Activated T-cell treated with anti-CD3 and anti-CD28 coated beads for 24 hours (primary cell): ENCODE results near the gene HECTD1.
"Not testable (repeated sequence)": the region's sequence is repeated elsewhere in the genome, so short reads cannot be mapped to it uniquely, and the experiment has no call there.

Experiments used
- DNase-seq: peaks from one replicate; pipeline ENCODE4 v3.0.0-alpha.2; 2020; ENCODE audit warnings: low read depth

HECTD1 gene

DNA sequence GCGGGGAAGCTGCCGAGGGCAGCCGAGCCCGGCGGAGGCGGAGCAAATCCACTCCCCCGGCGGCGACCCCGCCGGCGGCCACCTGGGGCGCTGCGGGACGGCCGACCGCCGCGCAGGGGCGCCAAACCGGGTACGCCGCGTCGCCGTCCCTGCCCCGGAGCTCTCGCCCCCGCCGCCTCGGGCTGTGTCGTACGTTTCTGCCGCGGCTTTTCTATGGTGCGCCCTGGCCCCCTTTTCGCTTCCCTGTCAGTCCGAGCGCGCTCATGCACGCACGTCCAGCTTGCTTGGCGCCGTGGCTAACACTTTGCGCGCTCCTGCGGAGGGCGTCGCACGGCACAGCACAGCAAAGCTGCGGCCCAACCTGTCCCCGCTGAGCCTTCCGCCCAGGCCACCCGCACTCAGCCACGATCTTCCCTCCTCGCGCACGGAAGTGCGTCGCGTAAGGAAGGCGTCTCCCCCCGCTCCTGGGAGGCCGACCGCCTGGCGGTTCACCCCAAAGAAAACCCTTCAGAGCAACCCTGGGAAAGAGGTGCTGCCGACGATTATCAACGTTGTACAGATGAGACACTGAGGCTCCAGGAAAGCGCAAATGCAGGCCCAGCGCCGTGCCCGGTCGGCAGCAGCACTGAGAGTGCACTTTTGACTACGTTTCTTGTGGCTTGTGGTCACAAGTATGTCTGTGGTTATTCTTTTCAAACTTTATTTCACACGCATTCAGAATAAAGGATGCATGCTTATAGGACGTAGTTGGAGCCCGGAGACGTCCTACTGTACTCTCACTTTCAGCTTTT lies at the start of gene HECTD1:
Gene HECTD1, minus strand, starts transcription at position 39 of the 791 bp plus-strand sequence. CDS start 1,857 bp downstream, outside the sequence.
- DNase-seq = peak; percentile 87

DNA sequence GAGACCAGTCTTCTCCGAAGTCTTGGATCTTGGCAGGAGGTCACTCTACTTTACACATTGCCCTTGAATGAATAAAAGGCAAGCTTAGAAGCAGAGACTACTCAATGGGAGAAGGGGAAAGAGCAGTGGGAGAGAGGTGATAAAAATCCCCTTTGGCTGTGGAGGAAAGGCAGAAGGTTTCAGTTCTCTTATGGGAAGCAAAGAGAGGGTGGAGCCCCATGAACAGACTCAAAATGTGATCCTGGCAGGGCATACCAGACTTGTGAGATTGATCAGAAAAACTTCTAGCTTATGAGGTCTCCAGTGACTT lies 49.6 kb upstream of the HECTD1 start:
- no peak for DNase-seq

DNA sequence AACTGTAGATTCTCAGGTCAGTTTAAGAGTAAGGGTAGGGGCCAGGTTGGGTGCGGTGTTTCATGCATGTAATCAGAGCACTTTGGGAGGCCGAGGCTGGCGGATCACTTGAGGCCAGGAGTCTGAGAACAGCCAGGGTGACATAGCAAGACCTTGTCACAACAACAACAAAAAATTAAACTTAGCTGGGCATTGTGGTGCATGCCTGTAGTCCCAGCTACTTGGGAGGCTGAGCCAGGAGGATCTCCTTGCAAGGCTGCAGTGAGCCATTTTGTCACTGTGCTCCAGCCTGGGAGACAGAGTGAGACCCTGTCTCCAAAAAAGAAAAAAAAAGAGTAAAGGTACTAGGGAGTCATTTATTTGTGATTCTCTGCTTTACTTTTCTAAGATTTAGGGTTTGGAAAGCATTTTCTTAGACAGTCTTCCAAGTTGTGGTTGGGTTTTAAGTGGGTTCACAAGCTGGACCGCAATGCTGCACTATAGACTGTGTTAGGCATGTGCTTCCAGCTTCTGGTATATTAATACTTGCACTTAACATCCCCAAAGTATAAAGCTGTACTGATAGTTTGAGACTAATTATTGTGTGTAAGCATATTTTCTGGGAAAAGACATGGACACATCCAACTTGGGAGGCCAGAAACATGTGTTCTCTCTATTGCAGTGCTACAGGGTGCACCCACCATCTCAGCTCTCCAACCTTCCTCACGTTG lies 49.1 kb upstream of the HECTD1 start:
- no peak for DNase-seq

DNA sequence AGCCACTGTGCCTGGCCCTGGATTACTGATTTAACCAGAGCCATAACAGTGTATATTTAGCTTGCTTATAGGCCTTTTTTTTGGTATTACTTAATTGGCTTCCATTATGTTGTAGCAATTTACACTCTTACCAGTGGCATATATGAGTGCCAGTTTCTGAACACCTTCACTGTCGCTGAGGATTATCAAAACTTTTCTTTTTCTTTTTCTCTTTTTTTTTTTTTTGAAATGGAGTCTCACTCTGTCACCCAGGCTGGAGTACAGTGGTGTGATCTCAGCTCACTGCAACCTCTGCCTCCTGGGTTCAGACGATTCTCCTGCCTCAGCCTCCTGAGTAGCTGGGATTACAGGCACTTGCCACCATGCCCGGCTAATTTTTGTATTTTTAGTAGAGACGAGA lies 48.3 kb upstream of the HECTD1 start:
- DNase-seq = not testable (repeated sequence)

DNA sequence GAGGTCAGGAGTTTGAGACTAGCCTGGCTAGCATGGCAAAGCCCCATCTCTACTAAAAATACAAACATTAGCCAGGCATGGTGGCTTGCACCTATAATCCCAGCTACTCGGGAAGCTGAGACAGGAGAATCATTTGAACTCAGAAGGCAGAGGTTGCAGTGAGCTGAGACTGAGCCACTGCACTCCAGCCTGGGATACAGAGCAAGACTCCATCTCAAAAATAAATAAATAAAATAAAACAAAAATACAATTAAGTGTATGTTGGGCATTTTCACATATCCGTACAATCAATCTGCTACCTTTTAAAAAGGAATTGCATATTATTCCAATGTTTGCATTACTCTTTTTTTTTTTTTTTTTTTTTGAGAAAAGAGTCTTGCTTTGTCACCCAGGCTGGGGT lies 47.7 kb upstream of the HECTD1 start:
- DNase-seq = no peak

DNA sequence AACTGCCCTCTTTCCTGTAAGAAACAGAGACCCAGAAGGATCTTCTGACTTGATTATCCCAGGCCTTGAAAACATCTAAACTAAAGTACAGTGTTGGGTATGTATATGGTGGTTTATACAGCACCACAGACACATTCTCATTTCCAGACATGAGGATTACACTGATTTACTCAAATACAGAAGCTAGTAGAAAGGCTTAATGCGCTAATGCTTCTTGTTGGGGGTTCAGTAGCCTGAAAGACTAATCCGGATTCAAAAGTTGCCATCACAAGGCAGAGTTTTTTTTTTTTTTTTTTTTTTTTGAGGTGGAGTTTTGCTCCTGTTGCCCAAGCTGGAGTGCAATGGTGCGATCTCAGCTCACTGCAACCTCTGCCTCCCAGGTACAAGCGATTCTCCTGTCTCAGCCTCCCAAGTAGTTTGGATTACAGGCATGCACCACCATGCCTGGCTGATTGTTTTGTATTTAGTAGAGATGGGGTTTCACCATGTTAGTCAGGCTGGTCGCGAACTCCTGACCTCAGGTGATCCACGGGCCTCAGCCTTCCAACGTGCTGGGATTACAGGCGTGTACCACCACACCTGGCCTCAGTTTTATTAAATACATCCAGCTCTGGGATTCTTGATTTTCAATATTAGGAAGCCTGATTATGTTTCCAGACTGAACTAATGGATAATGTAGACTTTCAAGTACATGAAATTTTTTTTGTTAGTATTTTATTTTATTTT lies 46.3 kb upstream of the HECTD1 start:
- no peak for DNase-seq

DNA sequence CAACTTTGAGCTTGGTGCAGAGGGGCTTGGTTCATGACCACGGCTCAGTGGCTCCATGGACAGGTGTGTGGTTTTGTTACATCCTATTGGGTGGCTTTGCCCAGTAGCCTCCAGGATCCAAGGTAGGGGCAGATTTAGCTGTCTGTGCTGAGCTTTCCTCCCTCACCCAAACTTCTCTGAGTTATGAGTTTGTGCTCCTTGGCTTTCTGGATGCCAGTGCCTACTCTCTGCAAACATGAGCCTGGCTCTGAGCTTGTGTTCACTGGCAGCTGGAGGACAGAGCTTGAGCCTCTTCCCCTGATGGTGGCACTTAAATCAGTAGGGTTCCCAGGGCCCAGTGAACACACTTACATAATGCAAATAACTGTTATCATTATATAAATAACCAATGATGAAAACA lies 45.3 kb upstream of the HECTD1 start:
- no peak for DNase-seq

DNA sequence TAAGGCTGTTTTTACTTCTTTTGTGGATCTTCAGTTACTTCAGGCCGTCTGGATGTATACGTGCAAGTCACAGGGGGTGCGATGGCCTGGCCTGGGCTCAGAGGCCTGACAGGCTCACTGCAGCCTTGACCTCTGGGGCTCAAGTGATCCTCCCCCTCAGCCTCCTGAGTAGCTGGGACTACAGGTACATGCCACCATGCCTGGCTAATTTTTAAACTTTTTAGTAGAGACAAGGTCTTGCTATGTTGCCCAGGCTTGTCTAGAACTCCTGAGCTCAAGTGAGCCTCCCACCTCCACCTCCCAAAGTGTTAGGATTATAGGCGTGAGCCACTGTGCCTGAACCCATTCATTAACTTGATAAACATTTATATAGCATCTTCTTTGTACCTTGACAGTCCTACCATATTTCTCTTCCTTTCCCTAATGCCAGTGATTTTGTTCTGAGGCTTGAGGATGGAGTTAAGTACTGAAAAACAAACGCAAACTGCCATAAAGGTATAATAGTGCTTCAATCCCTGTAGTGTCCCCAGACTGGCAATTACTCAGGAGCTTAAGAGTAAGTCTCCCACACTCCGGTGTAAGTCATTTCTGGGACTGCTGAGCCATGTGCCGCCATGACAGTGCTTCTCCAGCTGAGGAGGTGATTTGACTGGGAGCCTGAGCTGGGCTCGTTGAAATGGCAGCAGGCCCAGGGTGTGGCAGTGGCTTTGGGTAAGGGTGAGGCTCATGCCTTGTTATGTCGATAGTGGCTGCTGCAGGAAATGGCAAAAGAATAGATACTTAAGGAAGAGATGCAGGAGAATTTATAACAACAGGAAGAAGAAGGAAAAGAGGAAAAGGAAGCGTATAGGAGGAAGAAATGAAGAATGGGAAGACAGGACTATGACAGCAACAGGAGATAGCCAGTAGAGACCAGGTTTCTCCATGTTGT lies 43.7 kb upstream of the HECTD1 start:
- DNase-seq = no peak

DNA sequence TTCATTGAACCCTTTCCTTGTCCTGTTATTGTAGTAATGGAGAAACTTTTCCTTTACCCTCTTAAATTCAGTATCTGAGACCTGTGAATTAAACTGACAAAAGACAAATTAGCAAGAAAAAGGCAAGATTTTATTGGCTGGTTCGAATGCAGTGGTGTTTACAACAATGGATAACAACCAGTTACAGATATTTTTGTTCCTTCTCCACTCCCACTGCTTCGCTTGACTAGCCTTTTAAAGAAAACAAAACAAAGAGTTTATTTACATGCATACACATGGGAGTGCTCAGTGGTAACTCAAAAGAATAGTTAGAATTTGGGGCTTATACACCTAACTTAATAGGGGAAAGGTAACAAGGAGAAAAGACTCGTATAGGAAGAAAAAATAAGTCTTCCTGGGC lies 37.0 kb upstream of the HECTD1 start:
- DNase-seq = no peak

DNA sequence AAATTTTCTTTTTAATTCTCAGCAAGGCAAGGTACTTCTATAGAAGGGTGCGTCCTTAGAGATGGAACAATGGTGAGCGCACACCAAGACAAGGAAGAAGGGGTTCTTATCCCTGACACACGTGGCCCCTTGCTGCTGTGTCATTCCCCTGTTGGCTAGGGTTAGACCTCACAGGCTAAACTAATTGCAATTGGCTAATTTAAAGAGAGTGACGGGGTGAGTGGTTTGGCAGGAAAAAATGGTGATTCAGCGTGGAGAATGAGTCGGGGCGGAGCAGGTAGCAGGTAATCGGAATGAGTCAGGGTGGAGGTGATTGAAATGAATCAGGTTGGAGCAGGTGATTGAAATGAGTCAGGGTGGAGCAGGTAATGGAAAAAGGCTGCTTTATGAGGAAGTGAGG lies 36.3 kb upstream of the HECTD1 start:
- DNase-seq = peak; percentile 2

DNA sequence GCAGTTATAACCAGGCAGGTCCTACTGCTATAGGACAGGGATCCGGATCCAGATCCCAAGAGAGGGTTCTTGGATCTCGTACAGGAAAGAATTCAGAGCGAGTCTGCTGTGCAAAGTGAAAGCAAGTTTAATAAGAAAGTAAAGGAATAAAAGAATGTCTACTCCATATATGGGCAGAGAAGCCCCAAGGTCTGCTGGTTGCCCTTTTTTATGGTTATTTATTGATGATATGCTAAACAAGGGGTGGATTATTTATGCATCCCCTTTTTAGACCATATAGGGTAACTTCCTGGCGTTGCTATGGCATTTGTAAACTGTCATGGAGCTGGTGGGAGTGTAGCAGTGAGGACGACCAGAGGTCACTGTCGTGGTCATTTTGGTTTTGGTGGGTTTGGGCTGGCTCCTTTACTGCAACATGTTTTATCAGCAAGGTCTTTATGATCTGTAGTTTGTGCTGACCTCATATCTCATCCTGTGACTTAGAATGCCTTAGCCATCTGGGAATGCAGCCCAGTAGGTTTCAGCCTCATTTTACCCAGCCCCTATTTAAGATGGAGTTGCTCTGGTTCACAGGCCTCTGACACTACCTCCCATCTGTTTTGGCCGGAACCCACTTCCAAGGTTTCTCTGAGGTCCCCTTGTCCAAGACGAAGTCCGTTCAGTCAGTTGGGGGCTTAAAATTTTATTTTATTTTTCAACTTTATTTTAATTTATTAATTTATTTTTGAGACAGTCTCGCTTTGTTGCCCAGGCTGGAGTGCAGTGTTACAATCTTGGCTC lies 34.8 kb upstream of the HECTD1 start:
- DNase-seq = not testable (repeated sequence)

DNA sequence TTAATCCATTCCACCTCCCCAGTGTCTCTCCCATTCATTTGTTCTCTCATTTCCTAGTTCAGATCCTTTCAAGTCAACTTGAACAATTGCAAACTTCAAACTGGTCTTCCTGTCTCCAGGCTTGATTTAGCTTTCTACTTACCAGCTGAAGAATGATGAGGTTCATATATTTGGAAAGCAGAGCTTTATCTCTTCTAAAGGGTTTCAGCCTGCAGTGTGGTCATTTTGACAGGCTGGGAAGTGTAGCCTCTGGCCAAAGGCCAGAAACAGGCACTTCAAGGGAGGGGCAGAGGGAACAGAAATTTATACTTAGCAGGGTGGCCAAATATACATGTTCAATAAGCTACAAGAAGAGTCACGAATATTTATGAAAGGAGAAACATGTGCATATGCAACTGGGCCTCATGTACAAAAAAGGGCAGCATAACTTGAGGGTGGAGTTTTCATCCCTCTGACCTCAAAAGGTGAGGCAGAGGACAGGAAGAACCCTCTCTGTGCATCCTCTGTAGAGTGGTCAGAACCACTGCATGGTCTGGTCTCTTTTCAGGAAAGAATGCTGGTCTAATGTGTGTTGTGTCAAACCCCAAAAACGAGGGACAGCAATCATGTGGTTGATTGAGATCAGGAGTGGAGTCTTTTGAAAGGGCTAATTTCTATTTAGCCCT lies 34.0 kb upstream of the HECTD1 start:
- DNase-seq = no peak

DNA sequence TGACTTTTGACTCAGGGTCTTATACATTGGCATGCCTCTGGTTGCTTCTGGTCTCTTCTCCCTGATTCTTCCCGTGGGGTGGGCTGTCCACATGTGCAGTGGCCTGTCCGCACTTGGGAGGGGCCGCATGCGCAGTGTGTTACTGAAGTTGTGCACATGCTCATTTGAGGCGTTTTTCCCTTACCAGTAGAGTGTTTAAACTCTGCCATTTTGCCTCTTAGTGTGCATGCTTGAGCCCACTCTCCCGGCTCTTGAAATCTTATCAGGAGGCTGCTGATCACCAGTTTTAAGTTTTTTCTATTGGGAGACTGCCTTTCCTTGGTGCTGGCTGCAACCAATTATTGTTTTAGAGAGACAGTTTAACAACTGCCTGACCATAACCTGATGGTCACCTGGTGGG lies 32.1 kb upstream of the HECTD1 start:
- no peak for DNase-seq

DNA sequence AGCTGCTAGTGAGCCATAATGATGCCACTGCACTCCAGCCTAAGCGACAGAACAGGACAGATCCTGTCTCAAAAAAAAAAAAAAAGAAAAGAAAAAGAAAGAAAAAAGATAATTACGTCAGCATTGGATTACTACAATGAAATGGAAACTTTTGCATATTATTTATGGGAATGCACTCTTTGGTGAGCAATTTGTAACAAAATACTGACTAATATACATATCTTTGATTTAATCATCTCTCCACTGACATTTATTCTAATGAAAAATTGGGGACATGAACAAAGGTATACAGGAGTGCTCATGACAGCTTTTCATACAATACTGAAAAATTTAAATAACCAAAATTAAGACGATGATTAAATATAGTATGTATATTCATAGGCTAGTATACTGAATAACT lies 27.9 kb upstream of the HECTD1 start:
- no peak for DNase-seq

DNA sequence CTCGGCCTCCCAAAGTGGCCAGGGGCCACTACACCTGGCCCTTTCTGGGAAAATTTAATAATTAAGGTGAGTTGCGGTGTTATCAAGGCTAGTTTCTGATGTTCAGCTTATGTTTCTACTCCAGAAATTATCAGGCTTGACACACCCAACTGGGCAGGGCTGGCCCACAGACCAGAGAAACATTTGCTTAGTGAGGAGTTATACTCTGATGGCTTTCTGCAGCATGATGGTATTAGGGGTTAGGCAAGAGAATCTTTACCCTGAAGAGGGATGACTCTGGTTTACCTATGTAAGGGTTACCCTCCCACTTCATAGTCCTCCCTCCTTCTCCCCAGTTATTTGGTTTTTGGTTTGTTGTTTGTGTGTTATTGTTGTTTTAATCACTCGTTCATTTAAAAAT lies 24.5 kb upstream of the HECTD1 start:
- DNase-seq = no peak

DNA sequence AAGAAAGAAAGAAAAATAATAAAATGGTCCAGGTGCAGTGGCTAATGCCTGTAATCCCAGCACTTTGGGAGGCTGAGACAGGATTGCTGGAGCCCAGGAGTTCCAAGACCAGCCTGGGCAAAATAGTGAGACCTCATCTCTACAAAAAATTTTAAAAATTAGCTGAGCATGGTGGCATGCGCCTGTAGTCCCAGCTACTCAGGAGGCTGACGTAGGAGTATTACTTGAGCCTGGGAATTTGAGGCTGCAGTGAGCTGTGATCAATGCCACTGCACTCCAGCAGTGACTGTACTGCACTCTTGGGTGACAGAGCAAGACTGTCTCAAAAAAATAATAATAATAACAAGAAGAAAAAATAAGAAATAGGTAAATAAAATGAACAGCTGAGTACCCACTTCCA lies 23.7 kb upstream of the HECTD1 start:
- DNase-seq = not testable (repeated sequence)

DNA sequence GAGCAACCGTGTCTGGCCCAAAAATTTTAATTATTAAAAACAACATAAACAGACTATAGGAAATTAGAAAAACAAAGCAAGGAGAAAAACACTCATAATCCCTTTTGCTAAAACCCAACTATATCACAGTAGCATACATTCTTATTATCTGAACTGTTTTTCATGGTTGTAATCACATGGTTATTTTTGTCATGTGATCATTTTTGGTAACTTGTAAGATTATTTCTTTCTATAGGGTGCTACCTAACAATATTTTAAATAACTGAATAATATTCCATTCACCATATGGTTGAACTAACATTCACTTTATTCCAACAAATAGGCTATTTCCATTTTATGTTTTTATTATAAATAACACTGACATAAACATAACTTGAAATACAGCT lies 23.0 kb upstream of the HECTD1 start:
- no peak for DNase-seq

DNA sequence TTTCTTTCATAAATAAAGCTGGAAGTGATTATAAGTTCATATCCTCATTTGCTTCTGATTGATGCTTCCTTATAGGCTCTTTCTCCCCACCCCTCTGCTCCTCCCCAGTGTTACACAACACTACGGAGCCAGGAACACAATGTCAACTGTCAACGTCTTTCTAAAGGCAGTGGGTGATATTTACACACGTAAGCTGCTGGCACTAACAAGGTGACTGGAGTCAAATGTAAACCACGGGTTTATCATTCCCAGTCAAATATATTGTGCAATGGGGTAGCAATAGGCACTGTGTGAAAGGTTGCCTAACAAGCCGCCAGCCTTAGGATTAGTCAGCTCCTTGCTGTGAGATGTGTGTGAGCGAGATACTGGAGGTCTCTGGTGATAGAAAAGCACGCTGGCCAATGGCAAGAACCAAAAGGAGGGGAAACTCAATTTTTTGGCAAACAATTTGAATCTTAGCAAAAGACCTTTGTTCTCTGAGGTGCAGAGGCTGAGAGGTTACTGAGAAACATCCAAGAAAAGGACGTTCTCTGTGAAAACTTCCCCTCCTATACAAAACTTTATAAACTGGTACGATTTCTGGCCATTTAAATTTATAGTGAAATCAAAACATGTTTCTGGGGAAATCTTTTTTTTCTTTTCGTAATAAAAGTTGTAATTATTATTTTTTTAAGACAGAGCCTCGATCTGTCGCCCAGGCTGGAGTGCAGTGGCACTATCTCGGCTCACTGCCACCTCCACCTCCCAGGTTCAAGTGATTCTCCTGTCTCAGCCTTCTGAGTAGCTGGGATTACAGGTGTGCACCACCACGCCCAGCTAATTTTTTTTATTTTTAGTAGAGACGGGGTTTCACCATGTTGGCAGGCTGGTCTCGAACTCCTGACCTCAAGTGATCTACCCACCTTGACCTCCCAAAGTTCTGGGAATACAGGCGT lies 22.3 kb upstream of the HECTD1 start:
- DNase-seq = no peak

DNA sequence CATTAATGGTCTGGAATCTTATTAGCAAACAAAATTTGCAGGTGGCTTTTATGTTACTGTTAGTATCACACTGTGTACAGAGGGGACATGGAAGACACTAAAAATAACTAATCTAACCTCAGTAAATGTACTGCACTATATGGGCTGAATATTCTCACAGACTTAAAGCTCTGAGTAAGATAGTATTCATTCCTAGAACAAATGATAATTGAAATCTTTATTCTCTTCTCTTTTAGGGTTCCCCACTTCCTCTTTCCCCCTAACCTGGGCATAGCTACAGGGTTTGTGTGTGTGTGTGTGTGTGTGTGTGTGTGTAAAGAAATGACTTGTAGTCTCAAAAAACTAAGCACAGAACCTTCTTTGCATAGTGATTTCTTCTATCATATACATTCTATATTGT lies 21.4 kb upstream of the HECTD1 start:
- no peak for DNase-seq

DNA sequence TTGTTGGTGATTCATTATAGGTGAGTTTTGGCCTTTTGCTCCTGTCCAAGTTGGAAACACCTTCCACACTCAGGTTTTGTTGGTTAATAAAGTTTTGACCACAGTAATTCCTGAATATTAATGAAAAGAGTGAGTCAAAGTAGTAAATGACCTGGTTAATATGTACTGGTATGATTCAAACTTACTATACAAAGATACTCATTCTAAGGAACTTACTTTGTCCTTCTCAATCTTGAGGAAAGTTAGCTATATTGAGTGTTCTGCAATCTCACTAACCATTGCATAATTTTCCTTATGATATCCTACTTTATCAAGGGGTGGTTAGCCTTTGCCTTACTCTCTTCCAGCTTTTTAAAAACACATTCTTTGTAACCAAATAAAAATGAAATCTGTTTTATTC lies 20.9 kb upstream of the HECTD1 start:
- DNase-seq = no peak
